A673 (cell line): ENCODE measurements around the gene YTHDF2. TPM values are rescaled to one million over a fixed set of nuclear protein-coding genes. Genes with fewer than 3 reads are reported as not detected.

Experiments
- BruUV-seq: library from RNA; stranded (reverse); fragments of 400-500 nt; replicated peaks from 2 replicates; lab custom pipeline; 2021; lab: Mats Ljungman, UMichigan
- CTCF ChIA-PET: fragments of 300-600 bp; sonication (Branson Sonifier 250); formaldehyde crosslinking; loops from one replicate; lab custom pipeline; 2022; ENCODE audit warnings: antibody characterized with exemption; lab: Charles Lee
- POLR2A ChIA-PET: fragments of 300-600 bp; sonication (Branson Sonifier 250); formaldehyde crosslinking; loops from one replicate; lab custom pipeline; 2022; ENCODE audit warnings: antibody characterized with exemption; ENCODE audit not compliant: low non-redundant PET; lab: Charles Lee
- DNase-seq: peaks from one replicate; pipeline ENCODE4 v3.0.0-alpha.2; 2015; ENCODE audit warnings: low spot score
- H3K27ac ChIP-seq: fragments of 200-600 bp; sonication (generic); 2 replicates; pipeline ENCODE4 v1.5.1; 2016; ENCODE audit warnings: mixed run types, low read depth, mild to moderate bottlenecking, mixed read lengths, antibody characterized with exemption, low read length; ENCODE audit not compliant: poor library complexity, severe bottlenecking
- H3K27me3 ChIP-seq: fragments of 200-600 bp; sonication (generic); replicated peaks from 2 replicates; pipeline ENCODE4 v1.6.1; 2017; ENCODE audit warnings: mixed run types, low read depth, mild to moderate bottlenecking, mixed read lengths, antibody characterized with exemption, low read length; ENCODE audit not compliant: insufficient read depth, poor library complexity
- H3K36me3 ChIP-seq: fragments of 200-600 bp; sonication (generic); 2 replicates; pipeline ENCODE4 v1.6.1; 2016; ENCODE audit warnings: mixed run types, mild to moderate bottlenecking, mixed read lengths, antibody characterized with exemption, low read length; ENCODE audit not compliant: insufficient read depth, poor library complexity, severe bottlenecking
- H3K4me1 ChIP-seq: fragments of 200-600 bp; sonication (generic); 2 replicates; pipeline ENCODE4 v1.6.1; 2017; ENCODE audit warnings: mixed run types, mild to moderate bottlenecking, mixed read lengths, antibody characterized with exemption, low read length; ENCODE audit not compliant: insufficient read depth, poor library complexity, severe bottlenecking
- H3K4me3 ChIP-seq: fragments of 200-600 bp; sonication (generic); 2 replicates; pipeline ENCODE4 v1.5.1; 2016; ENCODE audit warnings: low read depth, mixed run types, mild to moderate bottlenecking, mixed read lengths, low read length; ENCODE audit not compliant: poor library complexity, severe bottlenecking
- H3K9me3 ChIP-seq: fragments of 200-600 bp; sonication (generic); 2 replicates; pipeline ENCODE4 v1.6.1; 2016; ENCODE audit warnings: mixed run types, low read depth, mild to moderate bottlenecking, mixed read lengths, antibody characterized with exemption, low read length; ENCODE audit not compliant: poor library complexity, severe bottlenecking
- EZH2 ChIP-seq: fragments of 200-600 bp; sonication (generic); IDR thresholded peaks from 2 replicates; pipeline ENCODE4 v1.6.1; 2017; ENCODE audit warnings: borderline replicate concordance, low read depth, mild to moderate bottlenecking, mixed read lengths, antibody characterized with exemption, low read length; ENCODE audit not compliant: poor library complexity, severe bottlenecking
- intact Hi-C: fragments of 100-400 bp; cut with micrococcal nuclease; formaldehyde crosslinking; loops from one replicate; pipeline ENCODE4 v1.10.0; 2022; ENCODE audit not compliant: unreplicated experiment
- total RNA-seq: library from RNA; stranded (reverse); gene quantifications from 2 replicates; pipeline ENCODE4 v1.2.3, GENCODE V29; 2021
- TF ChIP-seq, protein P1 (sequence below): fragments of 300-800, 200-600 bp; sonication (generic); conservative IDR thresholded peaks from 2 replicates; pipeline ENCODE4 v1.5.1; 2017; ENCODE audit warnings: low read depth, mild to moderate bottlenecking, antibody characterized with exemption, low read length, moderate library complexity, mixed read lengths

Gene YTHDF2
- total RNA-seq, 1 experiment from 2014 or later = 111 TPM

DNA sequence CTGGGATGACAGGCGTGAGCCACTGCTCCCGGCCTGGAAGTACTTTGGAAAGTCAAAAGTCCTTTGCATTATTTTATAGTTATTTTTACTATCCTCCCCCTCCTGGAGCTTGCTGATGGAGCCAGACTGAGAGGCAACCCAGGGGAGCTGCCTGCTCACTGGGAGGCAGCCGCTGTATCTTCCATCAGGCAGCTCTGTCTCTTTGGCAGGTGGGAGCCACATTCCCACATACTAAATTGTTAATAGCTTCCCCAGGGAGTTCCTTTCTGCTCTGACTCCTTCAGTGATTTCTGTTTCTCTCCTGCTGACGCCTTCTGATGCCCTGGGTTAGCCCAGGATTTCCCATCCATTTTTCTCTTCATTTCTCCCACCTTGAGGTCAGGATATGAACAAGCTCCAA is 70.3 kb downstream of the YTHDF2 start:
- BruUV-seq = no TSS peak
- H3K27ac ChIP-seq = no peak overlapping the region
- ChIA-PET POLR2A (no interaction called here), CTCF (no interaction called here)
- intact Hi-C loops = no loop called here
- peaks cover 16% of the 10 kb centered on the region for H3K27me3 ChIP-seq
- H3K36me3 ChIP-seq = no peaks in the 10 kb centered on the region
- no peak for DNase-seq
- no peak overlapping the region for H3K4me3 ChIP-seq
- no peak for TF ChIP-seq EZH2
- TF ChIP-seq, protein P1, sequence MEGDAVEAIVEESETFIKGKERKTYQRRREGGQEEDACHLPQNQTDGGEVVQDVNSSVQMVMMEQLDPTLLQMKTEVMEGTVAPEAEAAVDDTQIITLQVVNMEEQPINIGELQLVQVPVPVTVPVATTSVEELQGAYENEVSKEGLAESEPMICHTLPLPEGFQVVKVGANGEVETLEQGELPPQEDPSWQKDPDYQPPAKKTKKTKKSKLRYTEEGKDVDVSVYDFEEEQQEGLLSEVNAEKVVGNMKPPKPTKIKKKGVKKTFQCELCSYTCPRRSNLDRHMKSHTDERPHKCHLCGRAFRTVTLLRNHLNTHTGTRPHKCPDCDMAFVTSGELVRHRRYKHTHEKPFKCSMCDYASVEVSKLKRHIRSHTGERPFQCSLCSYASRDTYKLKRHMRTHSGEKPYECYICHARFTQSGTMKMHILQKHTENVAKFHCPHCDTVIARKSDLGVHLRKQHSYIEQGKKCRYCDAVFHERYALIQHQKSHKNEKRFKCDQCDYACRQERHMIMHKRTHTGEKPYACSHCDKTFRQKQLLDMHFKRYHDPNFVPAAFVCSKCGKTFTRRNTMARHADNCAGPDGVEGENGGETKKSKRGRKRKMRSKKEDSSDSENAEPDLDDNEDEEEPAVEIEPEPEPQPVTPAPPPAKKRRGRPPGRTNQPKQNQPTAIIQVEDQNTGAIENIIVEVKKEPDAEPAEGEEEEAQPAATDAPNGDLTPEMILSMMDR = no peak
- no peaks in the 10 kb centered on the region for H3K4me1 ChIP-seq
- no peaks in the 10 kb centered on the region for H3K9me3 ChIP-seq

DNA sequence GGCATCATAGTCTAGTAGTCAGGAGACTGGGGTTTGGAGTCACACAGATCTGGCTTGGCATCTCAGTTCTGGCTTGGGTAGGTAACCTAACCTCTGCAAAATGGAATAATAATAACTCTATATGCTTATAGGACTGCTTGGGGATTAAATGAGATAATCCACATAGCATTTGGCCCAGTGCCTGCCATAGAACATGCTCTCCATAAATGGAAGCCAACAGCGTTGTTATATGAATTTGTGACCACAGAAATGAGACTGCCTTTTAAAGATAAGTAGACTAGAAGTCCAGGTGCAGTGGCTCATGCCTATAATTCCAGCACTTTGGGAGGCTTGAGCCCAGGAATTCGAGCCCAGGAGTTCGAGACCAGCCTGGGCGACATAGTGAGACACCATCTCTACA is 71.2 kb downstream of the YTHDF2 start:
- no peak for TF ChIP-seq EZH2
- TF ChIP-seq, protein P1 = no peak
- ChIA-PET POLR2A (interaction anchor here (0.8 kb wide), 1 partner anchor 120 kb away, joined by 21 read pairs; no protein-coding TSS in a partner anchor), CTCF (no interaction called here)
- H3K27me3 ChIP-seq = peaks cover 23% of the 10 kb centered on the region
- H3K27ac ChIP-seq = no peak overlapping the region
- intact Hi-C loops = no loop called here
- no peaks in the 10 kb centered on the region for H3K9me3 ChIP-seq
- H3K4me3 ChIP-seq = no peak overlapping the region
- no peak for DNase-seq
- BruUV-seq = no TSS peak
- H3K4me1 ChIP-seq = no peaks in the 10 kb centered on the region
- H3K36me3 ChIP-seq = no peaks in the 10 kb centered on the region

DNA sequence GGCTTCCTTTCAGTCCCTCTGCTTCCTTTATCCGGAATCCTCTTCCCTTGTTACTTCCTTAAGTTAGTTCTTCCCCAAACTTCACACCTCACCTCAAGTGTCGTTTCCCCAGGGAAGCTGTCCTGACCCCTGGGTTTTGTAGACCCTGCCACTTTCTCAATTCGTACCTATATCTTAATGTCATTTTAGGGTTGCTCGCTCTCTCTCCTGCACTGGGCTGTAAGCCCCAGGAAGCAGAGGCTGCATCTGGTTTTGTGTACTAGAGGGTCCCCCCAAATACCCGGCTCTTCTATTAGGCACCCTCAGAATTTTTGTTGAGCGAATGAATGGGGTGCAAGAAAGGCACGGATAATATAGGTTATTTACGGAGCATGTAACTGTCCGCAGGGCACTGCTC is 74.6 kb downstream of the YTHDF2 start:
- no peak for DNase-seq
- Histone ChIP-seq H3K4me3 (no peak overlapping the region), H3K9me3 (no peaks in the 10 kb centered on the region), H3K4me1 (no peaks in the 10 kb centered on the region), H3K27me3 (peaks cover 31% of the 10 kb centered on the region), H3K36me3 (no peaks in the 10 kb centered on the region), H3K27ac (no peak overlapping the region)
- intact Hi-C loops = no loop called here
- TF ChIP-seq, protein P1 = no peak
- no TSS peak for BruUV-seq
- ChIA-PET POLR2A (no interaction called here), CTCF (no interaction called here)
